Fibroblast of villous mesenchyme (primary cell): ENCODE results near the gene TBC1D22A. TPM values are rescaled to one million over a fixed set of nuclear protein-coding genes. Genes with fewer than 3 reads are reported as not detected.

Experiments
- DNase-seq: peaks from one replicate; pipeline ENCODE4 v3.0.0-alpha.2; 2010; ENCODE audit warnings: low read depth
- H3K4me3 ChIP-seq: 2 replicates; pipeline ENCODE4 v1.5.1; 2011; ENCODE audit warnings: low read depth, mild to moderate bottlenecking, low read length
- total RNA-seq: library from RNA; depleted of rRNA; stranded (reverse); fragments of >200 nt; gene quantifications from 2 replicates; pipeline ENCODE4 v1.2.3, GENCODE V29; 2012
- TF ChIP-seq, protein P1 (sequence below): IDR thresholded peaks from 2 replicates; pipeline ENCODE4 v1.5.1; 2012; ENCODE audit warnings: low read depth, mild to moderate bottlenecking, low read length; ENCODE audit not compliant: insufficient read depth

Gene TBC1D22A
- total RNA-seq, 1 donor, result 12.5 TPM

DNA sequence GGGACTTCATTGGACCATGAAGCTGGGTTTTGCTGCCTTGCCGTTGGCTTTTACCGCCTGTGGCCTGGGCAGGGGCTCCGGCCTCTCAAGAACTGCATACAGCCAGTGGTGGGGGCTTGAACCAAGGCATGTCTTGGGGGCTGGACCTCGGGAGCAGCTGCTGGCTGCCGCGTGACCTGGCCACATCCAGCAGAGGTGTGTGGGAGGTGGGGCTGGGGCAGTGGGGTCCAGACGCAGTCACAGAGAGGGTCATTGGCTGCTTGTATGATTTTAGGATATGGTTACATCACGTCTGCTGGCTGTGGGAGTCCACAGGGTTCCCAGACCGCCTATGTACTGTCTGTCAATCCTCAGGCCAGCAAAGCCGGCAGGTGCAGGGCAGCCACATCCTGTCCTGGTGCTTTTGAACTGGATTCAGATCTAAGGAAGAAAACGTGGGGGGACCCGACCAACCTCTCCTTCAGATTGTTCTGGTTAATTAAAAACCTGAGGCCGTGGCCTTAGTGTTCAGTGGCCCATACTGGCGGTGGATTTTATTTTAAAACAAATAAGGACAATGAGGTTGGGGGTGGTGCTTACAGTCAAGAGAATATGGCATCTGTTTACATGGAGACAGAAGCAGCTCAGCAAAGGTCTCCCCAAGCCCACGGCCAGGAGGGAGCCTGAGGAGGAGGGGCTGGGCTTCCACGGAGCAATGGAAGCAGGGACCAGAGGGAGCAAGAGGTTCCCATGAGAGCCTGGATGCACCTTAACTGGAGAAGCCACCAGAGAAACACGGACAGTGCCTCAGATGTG is 426.0 kb downstream of the TBC1D22A start:
- H3K4me3 ChIP-seq, result no peak overlapping the region
- DNase-seq, result no peak
- TF ChIP-seq, protein P1, sequence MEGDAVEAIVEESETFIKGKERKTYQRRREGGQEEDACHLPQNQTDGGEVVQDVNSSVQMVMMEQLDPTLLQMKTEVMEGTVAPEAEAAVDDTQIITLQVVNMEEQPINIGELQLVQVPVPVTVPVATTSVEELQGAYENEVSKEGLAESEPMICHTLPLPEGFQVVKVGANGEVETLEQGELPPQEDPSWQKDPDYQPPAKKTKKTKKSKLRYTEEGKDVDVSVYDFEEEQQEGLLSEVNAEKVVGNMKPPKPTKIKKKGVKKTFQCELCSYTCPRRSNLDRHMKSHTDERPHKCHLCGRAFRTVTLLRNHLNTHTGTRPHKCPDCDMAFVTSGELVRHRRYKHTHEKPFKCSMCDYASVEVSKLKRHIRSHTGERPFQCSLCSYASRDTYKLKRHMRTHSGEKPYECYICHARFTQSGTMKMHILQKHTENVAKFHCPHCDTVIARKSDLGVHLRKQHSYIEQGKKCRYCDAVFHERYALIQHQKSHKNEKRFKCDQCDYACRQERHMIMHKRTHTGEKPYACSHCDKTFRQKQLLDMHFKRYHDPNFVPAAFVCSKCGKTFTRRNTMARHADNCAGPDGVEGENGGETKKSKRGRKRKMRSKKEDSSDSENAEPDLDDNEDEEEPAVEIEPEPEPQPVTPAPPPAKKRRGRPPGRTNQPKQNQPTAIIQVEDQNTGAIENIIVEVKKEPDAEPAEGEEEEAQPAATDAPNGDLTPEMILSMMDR, result no peak

DNA sequence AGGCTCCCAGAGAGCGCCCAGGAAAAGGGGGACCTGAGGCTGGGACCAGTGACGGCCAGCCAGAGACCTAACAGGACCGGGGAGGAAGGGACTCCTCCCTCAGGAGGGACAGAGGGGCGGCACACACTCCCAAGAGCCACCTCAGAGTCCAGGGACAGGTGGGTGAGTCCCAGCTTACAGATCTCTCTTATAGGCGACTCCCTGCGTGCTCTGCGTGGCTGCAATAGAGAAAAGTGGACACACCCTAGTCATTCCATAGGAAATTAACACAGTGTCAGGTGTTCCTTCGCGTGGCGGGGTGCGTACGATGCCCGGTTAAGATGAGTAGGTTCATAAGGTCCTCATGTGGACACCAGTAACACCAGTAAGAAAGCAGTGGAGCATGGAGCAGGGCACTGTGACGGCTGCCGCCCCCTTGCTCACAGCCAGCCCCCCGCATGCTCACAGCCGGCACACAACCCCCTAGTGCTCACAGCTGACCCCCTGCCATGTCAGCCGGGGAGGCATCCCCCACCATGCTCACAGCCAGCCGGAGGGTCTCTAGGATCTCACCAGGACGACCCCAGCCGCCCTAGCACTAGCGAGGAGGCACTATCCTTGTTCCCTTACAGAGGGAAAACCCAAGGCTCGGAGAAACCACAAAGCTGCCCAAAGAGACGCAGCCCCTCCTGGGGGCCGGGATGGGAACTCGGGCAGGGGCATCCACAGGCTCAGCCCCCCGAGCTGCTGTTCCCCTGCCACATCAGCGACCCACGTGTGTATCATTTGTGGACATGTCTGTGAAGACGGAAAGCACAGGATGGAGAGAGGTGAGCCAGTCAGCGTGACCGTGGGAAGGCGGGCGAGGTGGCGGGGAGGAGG is 426.8 kb downstream of the TBC1D22A start:
- DNase-seq, result no peak
- TF ChIP-seq, protein P1, result no peak

DNA sequence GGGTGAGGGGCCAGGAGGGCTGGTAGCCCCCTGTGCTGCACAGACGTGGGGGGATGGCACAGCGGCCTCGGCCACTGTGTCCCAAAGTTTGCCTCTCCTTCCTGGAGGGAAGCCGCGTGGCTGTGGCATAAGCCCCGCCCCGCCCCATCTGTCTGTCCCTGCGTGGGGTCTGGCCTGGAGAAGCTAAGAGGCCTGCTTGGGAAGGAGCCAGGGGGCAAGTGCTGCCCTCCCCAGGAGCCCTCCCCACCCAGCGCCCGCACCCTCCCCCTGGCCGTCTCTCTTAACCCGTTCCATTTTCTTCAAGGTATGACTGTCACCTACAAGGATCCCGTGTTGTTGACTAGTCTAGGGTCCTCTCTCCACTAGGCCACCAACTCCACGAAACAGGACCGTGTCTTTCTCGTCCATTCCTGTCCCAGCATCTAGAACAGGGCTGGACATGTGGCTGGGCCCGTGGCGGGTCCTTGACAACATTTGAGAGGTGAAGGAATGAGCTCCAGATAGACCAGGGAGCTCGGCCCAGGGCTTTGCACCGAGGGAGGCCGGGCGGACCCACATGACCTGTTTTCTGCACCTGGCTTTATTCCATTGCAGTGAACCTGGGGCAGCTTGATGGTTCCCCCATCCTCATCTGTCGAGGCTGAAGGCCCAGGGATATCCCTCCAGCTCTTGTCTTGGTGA is 428.0 kb downstream of the TBC1D22A start:
- no peak for DNase-seq
- TF ChIP-seq, protein P1, result no peak
- H3K4me3 ChIP-seq, result no peak overlapping the region

More for the DNA sequence above, 426.8 kb downstream of the TBC1D22A start:
- H3K4me3 ChIP-seq, result no peak overlapping the region

DNA sequence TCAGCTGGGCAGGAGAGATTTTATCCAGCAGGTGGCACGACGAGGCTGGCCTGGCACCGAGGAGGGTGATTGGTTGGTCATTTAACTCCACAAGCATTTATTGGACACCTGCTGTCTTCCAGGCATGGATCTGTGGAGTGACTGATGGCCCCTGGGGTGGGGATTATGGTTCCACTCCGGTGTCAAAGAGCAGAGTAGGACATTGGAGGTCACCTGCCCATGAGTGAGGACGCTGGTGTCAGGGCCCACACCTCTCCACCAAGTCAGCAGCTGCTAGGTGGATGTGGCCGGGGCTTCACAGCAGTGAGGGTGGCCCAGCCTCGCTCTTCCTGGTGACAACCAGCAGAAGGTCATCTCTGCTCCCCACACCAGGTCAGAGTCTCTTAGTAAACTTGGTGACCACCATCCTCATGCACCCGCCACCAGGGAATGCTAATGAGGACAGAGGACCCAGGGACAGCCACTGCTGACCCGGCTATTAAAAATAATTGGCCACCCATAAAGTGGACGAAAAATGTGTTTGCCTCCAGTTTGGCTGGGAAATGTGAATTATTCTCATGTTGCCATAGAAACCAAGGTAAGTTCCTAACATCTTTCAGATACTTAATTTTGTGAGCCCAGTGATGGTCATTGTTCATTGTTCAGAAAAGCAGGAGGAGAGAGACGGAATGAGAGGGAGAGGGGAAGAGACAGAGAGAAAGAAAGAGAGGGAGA is 428.7 kb downstream of the TBC1D22A start:
- H3K4me3 ChIP-seq, result no peak overlapping the region
- TF ChIP-seq, protein P1, result no peak
- no peak for DNase-seq

DNA sequence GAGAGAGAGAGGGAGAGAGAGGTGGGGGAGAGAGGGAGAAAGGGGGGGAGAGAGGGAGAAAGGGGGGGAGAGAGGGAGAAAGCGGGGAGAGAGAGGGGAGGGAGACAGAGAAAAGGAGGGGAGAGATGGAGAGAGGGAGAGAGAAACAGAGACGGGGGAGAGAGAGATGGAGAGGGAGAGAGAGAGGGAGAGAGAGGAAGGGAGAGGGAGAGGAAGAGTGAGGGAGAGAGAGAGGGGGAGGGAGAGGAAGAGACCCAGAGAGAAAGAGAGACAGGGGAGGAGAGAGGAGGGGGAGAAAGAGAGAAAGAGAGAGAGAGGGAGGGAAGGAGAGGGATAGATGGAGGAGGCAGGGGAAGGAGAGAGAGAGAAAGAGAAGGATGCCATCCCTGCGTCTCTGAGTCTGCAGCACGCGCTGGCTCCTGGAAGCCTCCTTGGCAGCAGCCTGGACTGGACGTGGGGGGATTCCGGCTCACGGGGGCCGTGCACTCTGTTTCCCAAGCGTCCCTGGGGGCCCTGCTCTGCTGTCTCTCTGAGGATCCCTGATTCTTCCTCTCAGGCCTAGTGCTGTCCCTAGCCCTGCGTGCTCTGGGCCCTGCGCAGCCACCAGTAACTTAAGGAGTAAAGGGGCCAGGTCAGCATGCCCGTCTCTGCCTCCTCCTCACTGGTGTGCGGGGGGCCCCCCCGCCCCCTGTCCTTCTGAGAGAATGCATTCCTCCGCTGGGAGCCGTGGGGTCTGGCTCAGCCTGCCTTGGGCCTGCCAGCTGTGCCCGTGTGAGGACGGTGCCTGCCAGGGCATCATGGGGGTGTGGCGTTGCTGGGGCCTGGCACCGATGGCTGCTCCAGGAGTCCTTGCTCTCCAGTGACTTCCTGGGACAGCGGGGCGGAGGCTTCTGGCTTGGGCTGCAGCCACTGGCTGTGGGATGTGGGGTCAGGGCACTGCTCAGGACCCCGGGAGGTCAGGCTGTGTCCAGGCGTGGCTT is 429.5 kb downstream of the TBC1D22A start:
- TF ChIP-seq, protein P1, result no peak
- no peak overlapping the region for H3K4me3 ChIP-seq
- no peak for DNase-seq
